HCT116 (cell line): ENCODE results near the gene SYF2. TPM values are rescaled to one million over a fixed set of nuclear protein-coding genes. Genes with fewer than 3 reads are reported as not detected.

Source experiments
- ATAC-seq: fragments of 200-7000 bp; cut with Tn5 transposase; 2 replicates; pipeline ENCODE4 v1.9.1; 2020; ENCODE audit warnings: mild to moderate bottlenecking, moderate library complexity
- BruUV-seq: library from RNA; stranded (reverse); fragments of 400-500 nt; replicated peaks from 2 replicates; lab custom pipeline; 2021; lab: Mats Ljungman, UMichigan
- CTCF ChIA-PET: fragments of 300-600 bp; sonication (Branson Sonifier 250); formaldehyde crosslinking; loops from one replicate; lab custom pipeline; 2021; ENCODE audit warnings: antibody characterized with exemption; lab: Charles Lee
- POLR2A ChIA-PET: fragments of 300-600, 350-600 bp; sonication (Branson Sonifier 250); formaldehyde crosslinking; loops from one replicate; lab custom pipeline; 2021; ENCODE audit warnings: antibody characterized with exemption; lab: Charles Lee
- RAD21 ChIA-PET, 2 experiments: fragments of 300-600 bp; sonication (Branson Sonifier 250); formaldehyde crosslinking; loops; one replicate each; lab custom pipeline; 2023; ENCODE audit warnings: low total read pairs in 2 of 2; ENCODE audit not compliant: uncharacterized antibody in 2 of 2, unreplicated experiment in 2 of 2, low non-redundant PET in 1 of 2; lab: Charles Lee
- DNase-seq: peaks from one replicate; pipeline ENCODE4 v3.0.0-alpha.2; 2010; ENCODE audit warnings: low read depth, low spot score
- H2AFZ ChIP-seq: fragments of 200-600 bp; shearing (Covaris generic), sonication (generic); 2 replicates; pipeline ENCODE4 v1.6.1; 2017; ENCODE audit warnings: low read depth, mixed run types, mixed read lengths, antibody characterized with exemption, low read length; ENCODE audit not compliant: poor library complexity, severe bottlenecking
- H3K27ac ChIP-seq: 2 replicates; pipeline ENCODE4 v1.5.1; 2012; ENCODE audit warnings: low read depth, low read length
- H3K27me3 ChIP-seq: fragments of 200-600 bp; sonication (generic); 2 replicates; pipeline ENCODE4 v1.6.1; 2016; ENCODE audit warnings: mixed run types, low read length, mixed read lengths; ENCODE audit not compliant: insufficient read depth
- H3K36me3 ChIP-seq, 2 experiments: fragments of 200-500 bp in 1 of 2; fragments of 200-600 bp in 1 of 2; sonication (Bioruptor generic) in 1 of 2; sonication (generic) in 1 of 2; 2 replicates each; pipeline versions ENCODE4 v1.5.1 to v1.6.1; 2014 to 2016; ENCODE audit warnings: low read length in 2 of 2, inconsistent platforms in 1 of 2, mixed read lengths in 1 of 2, mixed run types in 1 of 2; ENCODE audit not compliant: insufficient read depth in 2 of 2, control insufficient read depth in 1 of 2
- H3K4me1 ChIP-seq, 2 experiments: fragments of 200-600 bp in 1 of 2; sonication (generic) in 1 of 2; 2 replicates each; pipeline versions ENCODE4 v1.5.1 to v1.6.1; 2012 to 2017; ENCODE audit warnings: low read length in 2 of 2, inconsistent platforms in 1 of 2, mild to moderate bottlenecking in 1 of 2, mixed read lengths in 1 of 2, mixed run types in 1 of 2, moderate library complexity in 1 of 2; ENCODE audit not compliant: insufficient read depth in 2 of 2, control insufficient read depth in 1 of 2
- H3K4me2 ChIP-seq: fragments of 200-600 bp; sonication (generic); 2 replicates; pipeline ENCODE4 v1.6.1; 2017; ENCODE audit warnings: mixed run types, low read length, mixed read lengths
- H3K4me3 ChIP-seq, 2 experiments: fragments of 200-600 bp in 1 of 2; sonication (generic) in 1 of 2; replicated peaks in 1 of 2; 2 replicates each; pipeline ENCODE4 v1.5.1; 2011 to 2016; ENCODE audit warnings: low read length in 2 of 2, control low read depth in 1 of 2, low read depth in 1 of 2, mild to moderate bottlenecking in 1 of 2, mixed read lengths in 1 of 2, mixed run types in 1 of 2
- H3K79me2 ChIP-seq: fragments of 200-600 bp; sonication (generic); 2 replicates; pipeline ENCODE4 v1.6.1; 2017; ENCODE audit warnings: mild to moderate bottlenecking, mixed run types, low read length, moderate library complexity, mixed read lengths; ENCODE audit not compliant: insufficient read depth
- H3K9ac ChIP-seq: fragments of 200-600 bp; sonication (generic); 2 replicates; pipeline ENCODE4 v1.6.1; 2016; ENCODE audit warnings: low read length, mixed read lengths
- H3K9me2 ChIP-seq: fragments of 200-600 bp; sonication (generic), shearing (Covaris generic); 2 replicates; pipeline ENCODE4 v1.6.1; 2017; ENCODE audit warnings: mixed run types, mild to moderate bottlenecking, moderate library complexity; ENCODE audit not compliant: insufficient read depth
- H3K9me3 ChIP-seq, 2 experiments: fragments of 200-500 bp in 1 of 2; fragments of 200-600 bp in 1 of 2; sonication (Bioruptor generic) in 1 of 2; sonication (generic) in 1 of 2; 2 replicates each; pipeline ENCODE4 v1.6.1; 2014 to 2017; ENCODE audit warnings: low read length in 2 of 2, mixed read lengths in 2 of 2, inconsistent platforms in 1 of 2, low read depth in 1 of 2, mild to moderate bottlenecking in 1 of 2, mixed run types in 1 of 2, moderate library complexity in 1 of 2; ENCODE audit not compliant: control insufficient read depth in 1 of 2, insufficient read depth in 1 of 2
- H4K20me1 ChIP-seq: fragments of 200-600 bp; sonication (generic), shearing (Covaris generic); 2 replicates; pipeline ENCODE4 v1.6.1; 2017; ENCODE audit warnings: mixed run types, mild to moderate bottlenecking, moderate library complexity; ENCODE audit not compliant: insufficient read depth
- ATF3 ChIP-seq: IDR thresholded peaks from 2 replicates; pipeline ENCODE4 v1.6.1; 2012
- CBX3 ChIP-seq: IDR thresholded peaks from 2 replicates; pipeline ENCODE4 v1.6.1; 2012; ENCODE audit warnings: low read depth
- CEBPB ChIP-seq: IDR thresholded peaks from 2 replicates; pipeline ENCODE4 v1.6.1; 2012; ENCODE audit warnings: low read depth
- CTCF ChIP-seq, 3 experiments: fragments of 200-600 bp in 1 of 3; sonication (generic) in 1 of 3; IDR thresholded peaks in 2 of 3; conservative IDR thresholded peaks in 1 of 3; 2 replicates each; pipeline ENCODE4 v1.5.1; 2012 to 2017; ENCODE audit warnings: low read depth in 2 of 3, low read length in 2 of 3, antibody characterized with exemption in 1 of 3, borderline replicate concordance in 1 of 3, control low read depth in 1 of 3, mild to moderate bottlenecking in 1 of 3, mixed read lengths in 1 of 3, mixed run types in 1 of 3, moderate library complexity in 1 of 3; ENCODE audit not compliant: insufficient read depth in 1 of 3
- EGR1 ChIP-seq: IDR thresholded peaks from 2 replicates; pipeline ENCODE4 v1.6.1; 2012; ENCODE audit warnings: low read depth
- ELF1 ChIP-seq: IDR thresholded peaks from 2 replicates; pipeline ENCODE4 v1.6.1; 2012; ENCODE audit warnings: low read depth, borderline replicate concordance
- EZH2 ChIP-seq: fragments of 200-600 bp; sonication (generic); IDR thresholded peaks from 2 replicates; pipeline ENCODE4 v1.6.1; 2017; ENCODE audit warnings: antibody characterized with exemption, mixed run types
- FOSL1 ChIP-seq: IDR thresholded peaks from 2 replicates; pipeline ENCODE4 v1.6.1; 2012; ENCODE audit warnings: low read depth
- JUND ChIP-seq: IDR thresholded peaks from 2 replicates; pipeline ENCODE4 v1.6.1; 2012
- MAX ChIP-seq: IDR thresholded peaks from 2 replicates; pipeline ENCODE4 v1.6.1; 2012
- POLR2A ChIP-seq: IDR thresholded peaks from 2 replicates; pipeline ENCODE4 v1.7.0; 2011; ENCODE audit warnings: borderline replicate concordance; ENCODE audit not compliant: insufficient read depth, insufficient read length; ENCODE audit errors: extremely low read depth
- POLR2AphosphoS5 ChIP-seq: IDR thresholded peaks from 2 replicates; pipeline ENCODE4 v1.6.1; 2011; ENCODE audit warnings: mild to moderate bottlenecking, low read depth, low read length, moderate library complexity
- REST ChIP-seq: IDR thresholded peaks from 2 replicates; pipeline ENCODE4 v1.6.1; 2012; ENCODE audit warnings: low read depth
- SP1 ChIP-seq: IDR thresholded peaks from 2 replicates; pipeline ENCODE4 v1.6.1; 2012; ENCODE audit warnings: low read depth
- SRF ChIP-seq: IDR thresholded peaks from 2 replicates; pipeline ENCODE4 v1.6.1; 2012; ENCODE audit warnings: low read depth
- TCF7L2 ChIP-seq: IDR thresholded peaks from 2 replicates; pipeline ENCODE4 v1.7.0; 2011; ENCODE audit warnings: borderline replicate concordance, inconsistent platforms; ENCODE audit not compliant: insufficient read depth, insufficient read length; ENCODE audit errors: extremely low read depth
- YY1 ChIP-seq: IDR thresholded peaks from 2 replicates; pipeline ENCODE4 v1.6.1; 2011; ENCODE audit warnings: low read length, low read depth, moderate library complexity, mild to moderate bottlenecking; ENCODE audit not compliant: insufficient replicate concordance; ENCODE audit errors: extremely low read depth
- ZBTB33 ChIP-seq: IDR thresholded peaks from 2 replicates; pipeline ENCODE4 v1.6.1; 2011; ENCODE audit warnings: mild to moderate bottlenecking, low read length, moderate library complexity; ENCODE audit not compliant: insufficient replicate concordance; ENCODE audit errors: extremely low read depth
- ZNF274 ChIP-seq: fragments of 200-500 bp; sonication (Bioruptor generic); IDR thresholded peaks from 2 replicates; pipeline ENCODE4 v1.6.1; 2014; ENCODE audit warnings: mild to moderate bottlenecking, low read depth, low read length, inconsistent platforms
- intact Hi-C: fragments of 100-400 bp; cut with micrococcal nuclease; formaldehyde crosslinking; loops from 2 replicates; pipeline ENCODE4 v1.10.0; 2022
- total RNA-seq: library from RNA; stranded (reverse); gene quantifications from one replicate; pipeline ENCODE4 v1.2.1, GENCODE V29; 2021; ENCODE audit not compliant: unreplicated experiment

SYF2 gene
- total RNA-seq, 1 experiment from 2014 or later = 40.4 TPM

GRCh38 chr1:25184001-25184762, 48.1 kb downstream of the SYF2 start:
- no peak overlapping the region for H3K27ac ChIP-seq

More at GRCh38 chr1:25184001-25184762, 48.1 kb downstream of the SYF2 start:
- DNase-seq (no peak), ATAC-seq (no peak)
- CTCF ChIA-PET = no interaction called here
- Histone ChIP-seq H3K27me3 (no peaks in the 10 kb centered on the region), H3K9me2 (no peaks in the 10 kb centered on the region), H3K4me1 (peaks cover 0 to 6% of the 10 kb centered on the region in 2 experiments; a peak in 3 of 4 replicates), H3K9me3 (no peaks in the 10 kb centered on the region), H2AFZ (no peak overlapping the region), H3K9ac (no peak overlapping the region), H3K4me2 (no peak overlapping the region), H4K20me1 (no peaks in the 10 kb centered on the region)
- intact Hi-C loops = no loop called here
- RAD21 ChIA-PET = no interaction called here
- TF ChIP-seq CEBPB = no peak
- TF ChIP-seq CBX3 = no peak
- no peak for TF ChIP-seq FOSL1
- TF ChIP-seq JUND = no peak
- TF ChIP-seq REST = no peak
- no peak for TF ChIP-seq YY1
- TF ChIP-seq CTCF (IDR thresholded peaks at IDR 0.05 in 2 of 3, conservative IDR thresholded peaks at IDR 0.05 in 1 of 3; ENCODE audit: borderline replicate concordance in 1 of 3, insufficient read depth in 1 of 3, low read depth in 2 of 3, low read length in 2 of 3) = no peak
- TF ChIP-seq ZBTB33 = no peak
- TF ChIP-seq ZNF274 = no peak
- TF ChIP-seq EGR1 = no peak
- TF ChIP-seq POLR2A = no peak
- TF ChIP-seq SRF = no peak
- TF ChIP-seq TCF7L2 = no peak
- no peak for TF ChIP-seq POLR2AphosphoS5
- no peak for TF ChIP-seq ATF3
- no peak for TF ChIP-seq ELF1
- TF ChIP-seq MAX = no peak
- TF ChIP-seq SP1 = no peak
- TF ChIP-seq EZH2 = no peak
- TF ChIP-seq, all 23 proteins: peak for 0
- H3K36me3 ChIP-seq = no peaks in the 10 kb centered on the region
- no TSS peak for BruUV-seq
- no peaks in the 10 kb centered on the region for H3K79me2 ChIP-seq
- no peak overlapping the region for H3K4me3 ChIP-seq
- POLR2A ChIA-PET = no interaction called here
